Measurements from ENCODE around the gene CHTOP.

CHTOP gene

DNA sequence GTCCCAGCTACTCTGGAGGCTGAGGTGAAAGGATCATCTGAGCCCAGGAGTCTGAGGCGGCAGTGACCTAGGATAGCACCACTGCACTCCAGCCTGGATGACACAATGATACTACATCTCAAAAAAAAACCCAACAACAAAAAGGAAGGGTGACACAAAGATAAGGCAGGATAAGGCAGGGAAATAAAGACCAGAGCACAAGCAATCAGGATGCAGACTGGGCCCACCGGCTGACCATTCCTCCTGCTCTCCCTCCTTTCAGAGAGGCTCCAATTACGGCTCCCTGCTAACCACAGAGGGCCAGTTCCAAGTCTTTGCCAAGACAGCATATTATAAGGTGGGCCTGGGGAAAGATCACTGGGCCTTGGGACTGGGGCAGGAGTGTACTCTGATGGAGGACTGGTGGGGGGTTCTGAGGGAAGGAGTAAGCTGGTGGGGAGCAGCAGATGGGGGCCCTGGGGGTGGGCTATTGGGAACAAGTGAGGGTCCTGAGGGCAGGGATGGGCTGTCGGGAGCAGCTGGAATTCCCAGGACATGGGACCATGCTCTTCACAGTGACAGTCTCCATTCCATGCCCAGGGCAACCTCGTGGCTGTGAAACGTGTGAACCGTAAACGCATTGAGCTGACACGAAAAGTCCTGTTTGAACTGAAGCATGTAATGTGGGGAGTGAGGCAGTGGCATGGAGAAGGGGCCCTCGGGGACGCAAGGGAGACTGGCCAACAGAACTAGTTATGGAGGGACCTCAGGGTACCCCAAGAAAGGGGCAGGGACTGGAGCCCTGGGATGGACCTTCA is 51.9 kb downstream of the CHTOP start:
- DNase-seq (ENCODE audit: low read depth): no peak

DNA sequence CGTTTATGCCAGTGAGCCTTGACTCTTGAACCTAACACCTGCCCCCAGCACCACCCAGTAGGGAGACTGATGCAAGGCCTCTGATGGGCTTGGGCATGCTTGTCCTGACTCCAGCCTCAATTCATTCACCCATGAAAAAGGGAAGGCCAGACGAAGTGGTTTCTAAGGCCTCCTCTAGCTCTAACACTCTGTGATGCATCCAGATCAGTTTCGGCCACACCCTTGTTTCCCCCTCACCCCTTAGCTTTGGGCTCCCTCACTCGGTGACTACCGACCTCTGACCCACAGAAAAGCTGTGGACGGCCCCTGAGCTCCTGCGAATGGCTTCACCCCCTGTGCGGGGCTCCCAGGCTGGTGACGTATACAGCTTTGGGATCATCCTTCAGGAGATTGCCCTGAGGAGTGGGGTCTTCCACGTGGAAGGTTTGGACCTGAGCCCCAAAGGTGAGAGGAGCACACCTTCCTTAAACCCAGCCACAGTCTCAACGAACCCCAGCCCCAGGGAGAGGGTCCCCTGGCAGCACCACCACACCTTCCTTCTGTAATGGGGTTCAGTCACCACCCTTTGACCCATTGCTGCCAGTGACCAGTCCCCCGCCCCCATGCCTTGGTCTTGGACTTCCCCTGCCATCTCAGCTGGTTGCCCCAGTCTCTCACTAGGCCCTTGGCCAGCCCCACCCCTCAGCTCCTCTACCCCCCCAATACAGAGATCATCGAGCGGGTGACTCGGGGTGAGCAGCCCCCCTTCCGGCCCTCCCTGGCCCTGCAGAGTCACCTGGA is 53.7 kb downstream of the CHTOP start:
- DNase-seq (ENCODE audit: low read depth): no peak

DNA sequence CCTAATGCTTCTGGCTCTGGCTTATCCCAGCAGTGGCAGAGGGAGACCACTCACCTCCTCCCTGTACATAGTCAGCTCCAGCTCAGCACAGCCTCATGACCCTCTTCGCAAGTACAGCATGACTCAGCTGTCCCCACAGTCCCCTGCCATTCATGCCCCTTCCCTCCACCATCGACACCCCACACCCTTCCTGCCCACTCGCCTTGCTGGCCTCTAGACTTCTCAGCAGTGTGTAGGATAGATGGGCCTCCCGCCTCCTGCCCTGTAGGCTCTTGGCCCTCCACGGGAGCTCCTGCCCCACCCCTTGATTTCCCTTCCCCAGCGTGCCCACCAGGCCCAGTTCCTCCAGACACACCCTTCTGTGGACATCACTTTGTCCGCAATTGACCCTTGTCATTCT is 54.4 kb downstream of the CHTOP start:
- DNase-seq (ENCODE audit: low read depth): no peak

DNA sequence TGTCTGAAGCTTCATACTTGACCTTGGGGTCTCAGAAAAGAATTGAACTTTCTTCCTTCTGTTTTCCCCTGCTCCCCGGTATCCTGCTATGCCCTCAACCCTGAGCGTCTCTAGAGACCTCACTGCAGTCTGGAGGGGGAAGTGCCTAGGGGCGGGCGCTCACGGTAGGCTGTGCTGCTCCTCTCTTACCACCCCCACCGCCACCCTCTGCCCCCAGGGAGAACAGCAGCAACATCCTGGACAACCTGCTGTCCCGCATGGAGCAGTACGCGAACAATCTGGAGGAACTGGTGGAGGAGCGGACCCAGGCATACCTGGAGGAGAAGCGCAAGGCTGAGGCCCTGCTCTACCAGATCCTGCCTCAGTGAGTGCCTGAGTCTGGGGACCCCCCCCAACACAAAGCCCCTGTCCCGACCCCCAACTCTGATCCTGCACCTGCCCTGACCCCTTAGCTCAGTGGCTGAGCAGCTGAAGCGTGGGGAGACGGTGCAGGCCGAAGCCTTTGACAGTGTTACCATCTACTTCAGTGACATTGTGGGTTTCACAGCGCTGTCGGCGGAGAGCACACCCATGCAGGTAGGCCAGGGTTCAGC is 55.0 kb downstream of the CHTOP start:
- no peak for DNase-seq (ENCODE audit: low read depth)

DNA sequence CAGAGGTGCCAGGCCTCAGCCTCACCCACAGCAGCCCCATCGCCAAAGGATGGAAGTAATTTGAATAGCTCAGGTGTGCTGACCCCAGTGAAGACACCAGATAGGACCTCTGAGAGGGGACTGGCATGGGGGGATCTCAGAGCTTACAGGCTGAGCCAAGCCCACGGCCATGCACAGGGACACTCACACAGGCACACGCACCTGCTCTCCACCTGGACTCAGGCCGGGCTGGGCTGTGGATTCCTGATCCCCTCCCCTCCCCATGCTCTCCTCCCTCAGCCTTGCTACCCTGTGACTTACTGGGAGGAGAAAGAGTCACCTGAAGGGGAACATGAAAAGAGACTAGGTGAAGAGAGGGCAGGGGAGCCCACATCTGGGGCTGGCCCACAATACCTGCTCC is 59.6 kb downstream of the CHTOP start:
- no peak for DNase-seq (ENCODE audit: low read depth)
